Activated T-cell treated with anti-CD3 and anti-CD28 coated beads for 1 hour (primary cell): ENCODE measurements around the gene NT5C2.
A peak's percentile ranks its signal among the peaks of the same experiment; 100 is the strongest.
"Not testable (repeated sequence)": the region's sequence is repeated elsewhere in the genome, so short reads cannot be mapped to it uniquely, and the experiment has no call there.

Experiments
- DNase-seq: peaks from one replicate; pipeline ENCODE4 v3.0.0-alpha.2; 2020; ENCODE audit warnings: low read depth

NT5C2 gene

DNA sequence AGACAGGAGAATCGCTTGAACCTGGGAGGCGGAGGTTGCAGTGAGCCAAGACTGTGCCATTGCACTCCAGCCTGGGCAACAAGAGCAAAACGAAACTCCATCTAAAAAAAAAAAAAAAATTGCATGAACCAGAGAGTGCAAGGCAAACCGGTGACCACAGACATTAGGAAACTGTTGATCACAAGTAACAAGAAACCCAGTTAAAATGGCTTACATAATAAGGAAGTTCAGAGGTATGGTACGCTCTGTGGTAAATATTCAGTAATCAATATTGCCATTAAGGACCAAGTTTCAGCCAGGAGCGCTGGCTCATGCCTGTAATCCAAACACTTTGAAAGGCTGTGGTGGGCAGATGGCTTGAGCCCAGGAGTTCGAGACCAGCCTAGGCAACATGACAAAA, 9.2 kb upstream of the NT5C2 start:
- no peak for DNase-seq

DNA sequence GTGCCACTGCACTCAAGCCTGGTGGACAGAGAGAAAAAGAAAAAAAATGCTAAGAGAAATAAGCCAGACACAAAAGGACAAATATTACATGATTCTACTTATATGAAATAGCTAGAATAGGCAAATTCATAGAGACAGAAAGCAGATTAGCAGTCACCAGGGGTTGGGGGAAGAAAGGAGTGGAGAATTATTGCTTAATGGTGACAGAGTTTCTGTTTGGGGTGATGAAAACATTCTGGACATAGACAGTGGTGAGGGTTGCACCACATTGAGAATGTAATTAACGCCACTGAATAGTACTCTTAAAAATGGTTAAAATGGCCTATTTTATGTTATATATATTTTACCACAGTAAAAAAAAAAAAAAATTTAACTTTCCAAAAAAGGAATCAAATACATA, 6.4 kb upstream of the NT5C2 start:
- DNase-seq = no peak

DNA sequence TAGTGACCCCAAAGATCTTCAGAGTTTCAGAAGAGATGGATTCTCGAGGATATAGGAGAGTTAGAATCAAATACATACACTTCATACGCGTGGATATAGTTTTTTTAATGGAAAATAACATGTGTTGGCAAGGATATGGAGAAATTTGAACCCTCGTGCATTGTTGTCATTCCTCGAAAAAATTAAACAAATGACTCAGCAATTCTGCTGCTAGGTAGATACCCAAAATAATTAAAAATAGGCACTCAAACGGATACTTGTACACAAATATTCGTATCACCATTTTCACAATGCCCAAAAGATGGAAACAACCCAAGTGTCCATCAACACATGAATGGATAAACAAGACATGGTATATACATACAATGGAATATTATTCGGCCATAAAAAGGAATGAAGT, 5.6 kb upstream of the NT5C2 start:
- DNase-seq = no peak

DNA sequence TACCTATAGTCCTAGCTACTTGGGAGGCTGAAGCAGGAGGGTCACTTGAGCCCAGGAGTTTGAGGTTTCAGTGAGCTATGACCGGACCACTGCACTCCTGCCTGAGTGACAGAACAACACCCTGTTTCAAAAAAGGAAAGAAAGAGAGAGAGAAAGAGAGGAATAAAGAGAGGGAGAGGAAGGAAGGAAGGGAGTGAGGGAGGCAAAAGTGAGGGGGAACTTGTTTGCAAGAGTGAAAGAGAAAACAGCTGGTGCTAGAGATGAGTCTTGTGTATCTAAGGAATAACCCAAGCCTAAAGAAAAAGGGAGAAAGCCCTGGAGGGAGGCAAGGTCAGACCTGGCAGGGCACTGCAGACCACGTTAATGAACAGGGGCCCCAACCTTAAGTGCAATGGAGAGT, 4.8 kb upstream of the NT5C2 start:
- no peak for DNase-seq

DNA sequence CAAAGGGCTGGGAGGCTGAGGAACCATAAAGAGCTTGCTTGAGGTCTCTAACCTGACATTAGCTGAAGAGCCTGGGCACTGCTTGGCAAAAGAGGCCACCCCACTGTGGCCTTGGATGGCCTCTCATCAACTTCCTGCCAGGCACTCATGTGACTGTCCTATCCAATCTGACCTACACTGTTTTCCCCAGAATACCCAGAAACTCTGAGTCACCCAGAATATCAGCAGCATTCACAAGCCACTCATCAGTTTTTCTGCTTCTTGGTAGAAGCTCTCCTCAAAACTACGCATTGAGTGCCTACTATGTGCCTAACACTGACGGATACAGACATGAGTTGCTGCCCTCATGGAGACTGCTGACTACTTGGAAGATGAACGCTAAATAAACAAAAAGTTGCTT, 4.1 kb upstream of the NT5C2 start:
- no peak for DNase-seq

DNA sequence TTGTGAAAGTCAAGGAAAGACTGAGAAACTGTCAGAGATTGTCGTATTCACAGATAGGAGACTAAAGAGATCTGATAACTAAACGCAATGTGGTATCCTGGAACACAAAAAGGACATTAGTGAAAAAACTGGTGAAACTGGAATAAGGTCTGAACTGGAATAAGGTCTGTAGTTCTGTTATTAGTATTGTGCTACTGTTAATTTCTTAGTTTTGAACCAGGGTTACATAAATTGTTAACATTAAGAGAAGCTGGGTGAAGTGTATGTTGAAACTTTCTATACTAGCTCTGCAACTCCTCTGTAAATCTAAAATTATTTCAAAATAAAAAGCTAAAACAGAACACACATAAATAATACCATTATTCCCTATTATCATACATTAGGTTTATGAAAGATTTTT, 3.4 kb upstream of the NT5C2 start:
- DNase-seq = no peak

DNA sequence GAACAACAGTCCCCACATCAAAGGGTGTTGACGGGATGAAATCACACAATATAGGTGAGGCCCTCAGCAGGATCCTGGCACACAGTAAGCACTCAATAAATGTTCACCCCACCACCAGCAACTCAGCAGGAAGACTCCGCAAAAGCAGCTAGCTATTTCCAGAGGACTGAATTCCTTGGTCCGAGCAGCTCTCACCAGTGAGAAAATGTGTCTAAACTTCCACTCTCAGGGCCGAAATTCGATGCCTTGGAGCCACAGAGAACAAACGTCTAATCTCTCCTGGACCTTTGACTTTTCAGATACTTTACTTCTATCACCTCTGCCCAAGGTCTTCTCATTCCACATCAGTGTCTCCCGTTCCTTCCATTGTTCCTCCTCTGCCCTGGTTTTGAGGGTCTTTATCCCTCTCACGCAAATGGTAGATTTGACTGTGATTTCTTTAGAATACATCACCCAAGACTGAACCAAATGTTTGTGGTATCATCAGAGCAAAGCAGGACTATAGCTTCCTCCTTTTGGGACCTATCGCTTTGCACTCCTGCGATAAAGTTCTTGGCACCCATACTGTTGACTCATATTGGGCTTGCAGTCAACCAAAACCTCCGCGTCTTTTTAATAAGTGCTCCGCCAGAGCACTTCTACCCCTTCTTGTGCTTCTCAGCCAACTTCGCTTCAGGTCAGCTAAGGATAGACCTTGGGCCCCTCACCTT, 903 bp upstream of the NT5C2 start:
- no peak for DNase-seq

DNA sequence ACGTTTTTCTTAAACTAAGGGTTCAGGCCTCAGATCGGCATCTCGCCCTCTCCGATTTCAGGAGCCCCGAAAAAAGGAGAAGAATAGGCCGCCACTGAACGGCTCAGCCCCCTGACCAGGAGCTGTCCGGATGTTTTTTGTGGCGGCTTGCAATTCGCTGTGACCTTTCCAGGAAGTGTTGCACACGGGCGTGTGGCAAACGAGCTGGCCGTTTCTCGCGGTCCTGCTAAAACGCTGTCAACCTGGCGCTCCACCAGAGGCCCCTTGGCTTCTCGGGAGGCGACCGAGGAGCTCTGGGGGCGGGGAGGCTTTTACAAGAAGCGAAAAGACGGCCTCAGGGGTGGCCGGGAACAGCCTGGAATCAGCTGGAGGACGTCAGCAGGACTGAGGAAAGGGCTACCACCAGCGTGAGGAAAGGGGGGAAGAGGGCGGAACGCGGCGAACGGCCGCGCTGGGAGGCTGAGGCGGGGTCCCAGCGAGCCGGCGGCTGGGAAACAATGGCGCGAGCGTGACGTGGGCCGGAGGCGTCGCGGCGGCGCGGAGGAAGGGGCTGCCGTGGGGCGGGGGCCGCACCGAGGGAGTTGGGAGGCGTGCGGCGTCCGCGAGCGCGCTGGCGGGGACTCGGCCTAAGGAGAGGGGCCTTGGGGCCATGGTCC, 493 bp downstream of the NT5C2 start:
- DNase-seq = peak; percentile 35

DNA sequence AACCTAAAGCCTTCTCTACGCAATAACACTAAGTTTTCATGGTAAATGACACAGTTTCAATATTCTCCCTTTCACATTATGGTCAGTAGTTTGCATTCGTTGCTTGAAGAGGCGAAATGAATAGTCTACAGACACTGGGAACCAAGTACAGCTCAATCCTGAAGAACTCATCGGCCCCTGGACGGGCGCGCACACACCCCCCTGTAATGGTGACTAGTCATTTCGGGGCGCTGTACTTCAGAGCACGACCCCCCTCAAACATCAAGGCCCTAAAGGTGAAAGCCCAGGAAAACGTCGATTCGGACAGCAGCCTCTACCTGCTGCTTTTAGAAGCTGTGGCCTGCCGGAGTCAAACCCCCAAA, 1.0 kb downstream of the NT5C2 start:
- no peak for DNase-seq

DNA sequence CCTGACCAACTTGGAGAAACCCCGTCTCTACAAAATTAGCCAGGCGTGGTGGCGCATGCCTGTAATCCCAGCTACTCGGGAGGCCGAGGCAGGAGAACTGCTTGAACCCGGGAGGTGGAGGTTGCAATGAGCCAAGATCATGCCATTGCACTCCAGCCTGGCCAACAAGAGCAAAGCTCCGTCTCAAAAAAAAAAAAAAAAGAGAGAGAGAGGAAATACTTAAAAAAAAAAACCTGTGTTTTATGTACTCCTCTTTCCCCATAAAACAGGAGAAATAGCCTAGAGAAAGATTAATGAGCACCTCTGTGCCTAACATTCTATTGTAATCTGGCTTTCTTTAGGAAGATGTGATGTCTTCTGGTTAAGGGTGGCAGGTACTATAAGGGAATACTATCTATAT, 1.9 kb downstream of the NT5C2 start:
- DNase-seq = not testable (repeated sequence)

DNA sequence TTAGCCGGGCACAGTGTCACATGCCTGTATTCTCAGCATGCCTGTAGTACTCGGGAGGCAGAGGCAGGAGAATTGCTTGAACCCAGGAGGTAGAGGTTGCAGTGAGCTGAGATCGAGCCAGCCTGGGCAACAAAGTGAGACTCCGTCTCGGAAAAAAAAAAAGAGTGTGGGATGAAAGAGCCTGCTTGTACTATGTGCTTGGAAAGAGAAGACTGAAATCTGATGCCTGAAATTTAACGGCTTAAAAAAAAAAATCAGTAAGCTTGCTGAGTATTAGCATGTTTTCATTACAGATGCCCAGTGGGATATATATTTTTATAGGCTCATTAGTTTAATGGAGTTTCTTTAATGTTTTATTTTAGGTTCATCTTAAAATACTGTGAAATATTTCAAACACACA, 4.2 kb downstream of the NT5C2 start:
- no peak for DNase-seq

DNA sequence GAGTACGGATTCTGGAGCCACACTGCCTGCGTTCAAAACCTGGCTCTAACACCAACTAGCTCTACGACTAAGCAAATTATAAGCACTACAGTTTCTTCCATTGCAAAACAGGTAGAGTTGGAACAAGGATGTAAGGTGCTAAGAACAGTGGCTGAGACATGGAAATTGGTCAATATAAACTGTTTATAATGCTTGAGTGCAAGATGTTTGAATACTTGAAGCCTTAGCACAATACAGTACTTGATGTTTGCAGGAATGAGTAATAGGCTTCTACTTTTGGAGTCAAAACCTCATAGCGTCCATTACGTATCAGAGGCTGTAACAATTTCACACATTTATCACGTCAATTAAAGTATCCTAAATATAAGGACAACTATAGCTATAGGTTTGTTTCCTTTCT, 6.9 kb downstream of the NT5C2 start:
- no peak for DNase-seq

DNA sequence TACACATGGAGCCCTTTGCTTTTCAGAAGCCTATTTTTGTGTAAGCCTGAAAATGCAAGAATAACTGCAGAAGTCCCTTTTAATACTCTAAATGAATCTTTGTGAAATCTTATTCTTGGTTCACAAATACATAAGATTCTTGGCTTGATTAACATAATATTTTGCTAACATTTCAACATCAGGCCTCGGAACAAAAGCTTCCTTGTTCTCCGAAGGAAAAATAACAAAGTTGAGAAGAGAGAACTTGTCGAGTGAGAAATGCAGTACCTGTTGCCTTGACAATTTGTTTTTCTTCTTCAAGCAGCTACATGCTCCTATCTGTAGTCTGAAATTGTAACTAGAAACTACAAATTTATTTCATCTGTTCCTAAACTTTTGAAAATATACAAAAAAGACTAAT, 8.5 kb downstream of the NT5C2 start:
- DNase-seq = no peak

DNA sequence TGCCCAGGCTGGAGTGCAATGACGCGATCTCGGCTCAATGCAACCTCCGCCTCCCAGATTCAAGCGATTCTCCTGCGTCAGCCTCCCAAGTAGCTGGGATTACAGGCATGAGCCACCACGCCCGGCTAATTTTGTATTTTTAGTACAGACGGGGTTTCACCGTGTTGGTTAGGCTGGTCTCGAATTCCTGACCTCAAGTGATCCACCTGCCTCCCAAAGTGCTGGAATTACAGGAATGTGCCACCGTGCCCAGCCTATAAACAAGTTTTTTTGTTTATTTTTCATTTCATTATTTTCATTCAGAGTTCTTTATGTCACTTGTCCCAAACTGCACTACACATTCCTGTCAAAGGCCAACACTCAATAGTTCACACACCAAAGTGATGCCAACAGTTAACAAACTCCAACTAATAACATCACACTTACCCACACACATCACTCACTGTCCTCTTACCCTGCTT, 9.1 kb downstream of the NT5C2 start:
- not testable (repeated sequence) for DNase-seq

DNA sequence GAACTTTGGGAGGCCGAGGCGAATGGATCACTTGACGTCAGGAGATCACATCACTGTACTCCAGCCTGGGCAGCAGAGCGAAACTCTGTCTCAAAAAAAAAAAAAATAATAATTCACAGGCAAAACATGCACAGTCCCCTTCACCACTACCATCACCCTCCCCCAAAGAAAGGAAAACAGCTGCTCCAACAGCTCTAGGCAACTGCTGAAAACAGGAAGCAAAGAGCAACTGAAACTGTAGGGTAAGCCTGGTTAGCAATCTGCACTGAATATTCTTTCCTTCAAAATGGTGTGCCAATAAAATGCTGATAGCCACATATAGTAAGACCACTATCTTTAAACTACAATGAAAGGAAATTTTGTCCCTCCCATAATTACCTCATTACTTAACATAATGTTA, 11.8 kb downstream of the NT5C2 start:
- no peak for DNase-seq

DNA sequence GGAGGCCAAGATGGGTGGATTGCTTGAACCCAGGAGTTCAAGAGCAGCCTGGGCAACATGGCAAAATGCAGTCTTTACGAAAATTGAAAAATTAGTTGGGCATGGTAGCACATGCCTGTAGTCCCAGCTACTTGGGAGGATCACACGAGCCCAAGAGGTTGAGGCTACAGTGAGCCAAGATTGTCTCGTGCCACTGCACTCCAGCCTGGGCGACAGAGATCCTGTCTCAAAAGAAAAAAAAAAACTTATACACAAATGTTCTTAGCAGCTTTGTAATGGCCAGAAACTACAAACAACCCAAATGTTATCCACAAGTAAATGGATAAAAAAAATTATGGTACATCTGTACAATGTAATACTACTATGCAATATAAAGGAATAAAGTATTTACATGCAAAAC, 12.6 kb downstream of the NT5C2 start:
- DNase-seq = no peak

DNA sequence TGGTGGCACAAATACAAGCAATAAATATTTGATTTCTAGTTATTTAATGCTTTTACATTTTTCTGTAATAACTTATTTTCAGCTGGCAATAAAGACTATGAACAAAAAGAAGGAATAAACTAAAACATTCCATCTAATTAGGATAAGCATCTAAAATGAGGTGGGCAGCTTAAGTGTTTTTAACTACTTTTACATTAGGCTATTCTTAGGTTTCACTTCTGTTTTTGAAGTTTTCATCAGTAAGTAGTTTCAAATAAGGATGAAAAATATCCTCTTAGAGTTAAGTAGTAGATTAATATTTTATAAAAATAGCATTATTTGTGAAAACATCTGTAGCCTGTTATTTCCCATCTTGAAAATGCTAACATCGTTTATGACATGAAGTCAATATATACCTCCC, 15.9 kb downstream of the NT5C2 start:
- DNase-seq = no peak

DNA sequence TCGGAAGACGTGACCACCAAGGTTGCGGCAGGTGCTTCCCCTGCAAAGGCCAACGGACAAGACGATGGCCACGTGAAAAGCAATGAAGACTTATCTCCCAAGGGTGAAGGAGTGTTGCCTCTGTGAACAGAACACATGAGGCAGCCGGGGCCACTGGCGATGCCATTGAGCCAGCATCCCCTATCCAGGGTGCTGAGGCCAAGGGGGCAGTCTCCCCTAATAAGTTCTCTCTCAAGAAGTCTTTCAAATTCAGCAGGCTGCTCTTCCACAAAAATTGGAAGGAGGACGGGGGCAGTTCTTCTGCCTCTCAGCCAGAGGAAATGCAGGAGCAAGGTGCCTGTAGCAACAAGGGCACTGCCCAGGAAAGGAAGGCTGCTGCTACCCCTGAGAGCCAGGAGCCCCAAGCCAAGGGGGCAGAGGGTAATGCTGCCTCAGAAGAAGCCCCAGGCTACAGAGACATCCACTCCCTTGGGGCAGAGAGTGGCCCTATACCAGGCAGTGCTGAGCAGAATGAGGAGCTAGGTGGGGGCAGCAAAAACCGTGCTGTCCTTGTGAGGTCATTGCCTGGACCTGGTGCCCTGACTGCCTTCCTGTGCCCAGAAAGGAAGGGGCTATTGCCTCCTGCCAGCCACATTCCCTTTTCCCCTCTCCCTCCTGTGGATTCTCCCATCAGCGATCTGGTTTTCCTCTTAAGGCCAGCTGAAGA, 17.3 kb downstream of the NT5C2 start:
- DNase-seq = no peak

DNA sequence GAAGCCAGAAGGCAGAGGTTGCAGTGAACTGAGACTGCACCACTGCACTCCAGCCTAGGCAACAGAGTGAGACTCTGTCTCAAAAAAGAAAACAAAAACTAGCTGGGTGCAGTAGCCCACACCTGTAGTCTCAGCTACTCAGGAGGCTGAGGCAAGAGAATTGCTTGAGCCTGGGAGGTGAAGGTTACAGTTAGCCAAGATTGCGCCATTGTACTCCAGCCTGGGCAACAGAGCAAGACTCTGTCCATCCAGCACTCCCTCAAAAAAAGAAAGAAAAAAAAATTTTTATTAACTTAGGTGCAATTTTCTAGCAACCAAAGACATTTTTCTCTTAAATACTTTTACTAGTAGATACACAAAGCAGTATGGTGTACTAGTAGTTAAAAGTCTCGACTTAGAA, 18.7 kb downstream of the NT5C2 start:
- not testable (repeated sequence) for DNase-seq

DNA sequence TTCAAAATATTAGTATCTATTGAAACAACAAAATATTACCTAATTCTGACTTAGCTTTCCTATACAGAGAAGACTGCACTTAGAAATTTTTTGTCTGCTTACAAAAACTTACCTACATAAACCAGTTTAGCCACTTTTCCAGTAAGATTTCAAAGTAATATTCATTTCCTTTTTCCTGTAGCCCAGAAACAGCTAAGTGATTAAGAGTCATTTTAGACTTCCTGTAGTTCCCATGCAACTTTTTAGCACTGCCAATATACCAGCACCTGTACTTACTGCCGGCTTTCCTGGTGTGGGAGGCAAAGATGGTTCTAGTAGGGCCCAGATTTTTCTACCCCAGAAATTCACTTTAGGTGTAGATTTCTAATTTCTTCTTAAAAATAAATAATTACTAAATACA, 21.8 kb downstream of the NT5C2 start:
- no peak for DNase-seq

DNA sequence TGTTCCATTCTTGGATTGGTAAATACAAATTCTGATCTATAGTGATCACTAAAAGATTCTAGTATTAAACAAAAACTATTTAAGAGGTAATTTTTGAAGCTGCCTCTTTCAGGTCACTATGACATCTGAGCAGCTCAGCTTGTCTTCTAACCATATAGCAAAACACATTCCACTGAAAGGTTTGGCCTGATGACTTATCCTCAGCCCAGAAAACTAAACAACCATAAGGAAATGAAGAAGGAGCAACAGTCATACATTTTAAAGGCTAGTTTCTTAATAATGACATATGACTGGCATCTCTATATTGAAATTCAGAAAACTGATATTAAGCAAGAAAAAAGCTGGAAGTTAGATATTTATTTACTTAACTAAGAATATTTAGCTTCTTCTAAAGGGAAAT, 24.6 kb downstream of the NT5C2 start:
- no peak for DNase-seq

DNA sequence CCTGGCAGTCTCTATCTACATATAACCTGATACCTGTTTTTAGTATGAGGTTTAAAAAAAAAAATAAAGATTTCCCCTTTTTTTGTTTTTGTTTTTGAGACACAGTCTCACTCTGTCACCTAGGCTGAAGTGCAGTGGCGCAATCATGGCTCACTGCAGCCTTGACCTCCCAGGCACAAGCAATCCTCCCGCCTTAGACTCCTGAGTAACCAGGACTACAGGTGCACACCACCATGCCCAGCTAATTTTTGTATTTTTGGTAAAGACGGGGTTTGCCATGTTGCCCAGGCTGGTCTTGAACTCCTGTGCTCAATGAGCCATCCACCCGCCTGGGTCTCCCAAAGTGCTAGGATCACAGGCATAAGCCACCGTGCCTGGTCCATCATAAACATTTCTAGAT, 25.5 kb downstream of the NT5C2 start:
- DNase-seq = not testable (repeated sequence)

DNA sequence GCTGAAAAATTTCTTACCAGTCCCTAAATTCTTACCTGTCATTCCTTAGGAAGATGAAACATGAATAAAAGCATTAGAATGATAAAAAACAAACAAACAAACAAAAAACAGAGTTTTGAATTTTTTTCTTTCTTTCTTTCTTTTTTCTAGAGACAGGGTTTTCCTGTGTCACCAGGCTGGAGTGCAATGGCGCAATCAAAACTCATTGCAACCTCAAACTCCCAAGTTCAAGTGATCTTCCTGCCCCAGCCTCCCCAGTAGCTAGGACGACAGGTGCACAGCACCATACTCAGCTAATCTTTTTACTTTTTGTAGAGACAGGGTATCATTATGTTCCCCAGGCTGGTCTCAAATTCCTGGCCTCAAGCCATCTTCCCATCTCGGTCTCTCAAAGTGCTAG, 26.5 kb downstream of the NT5C2 start:
- DNase-seq = no peak
